ENCODE measurements around the gene UFC1. TPM values are rescaled to one million over a fixed set of nuclear protein-coding genes. Genes with fewer than 3 reads are reported as not detected.

UFC1 gene
- total RNA-seq, 1 donor from 2014 or later = 91.8 TPM

- Mint-ChIP-seq H3K4me1 (ENCODE audit: low read depth) (peaks cover 44% of the 10 kb centered on the region), H3K9me3 (no peaks in the 10 kb centered on the region), H3K27me3 (ENCODE audit: low read depth) (no peaks in the 10 kb centered on the region), H3K27ac (peak overlapping the region; percentile 97), H3K36me3 (ENCODE audit: low read depth) (peaks cover 51% of the 10 kb centered on the region), H3K4me3 (ENCODE audit: low read depth) (peak overlapping the region; percentile 99)
- intact Hi-C loops (cut with micrococcal nuclease) = loop anchor here (1.0 to 2.0 kb wide), 2 partner anchors 10 to 44 kb away; partner anchors contain the start of genes DEDD and PPOX
- no peak for DNase-seq (ENCODE audit: low spot score)
These were observed 22.8 kb downstream of the UFC1 start for GRCh38 chr1:161176468-161177111.

GRCh38 chr1:161177112-161177935 is 23.5 kb downstream of the UFC1 start, which contains the start of gene B4GALT3:
Gene B4GALT3, minus strand, starts transcription at chr1:161177507. Its CDS starts 1,447 bp downstream, at chr1:161176060.
- H3K27me3 Mint-ChIP-seq (ENCODE audit: low read depth) = no peaks in the 10 kb centered on the region
- intact Hi-C loops (cut with micrococcal nuclease) = loop anchor here (1.0 to 2.0 kb wide), 2 partner anchors 11 to 45 kb away; partner anchors contain the start of genes DEDD and PPOX
- DNase-seq (ENCODE audit: low spot score) = peak; percentile 92
- H3K36me3 Mint-ChIP-seq (ENCODE audit: low read depth) = peaks cover 44% of the 10 kb centered on the region
- peak within 1 kb of the TSS; percentile 99 for H3K4me3 Mint-ChIP-seq (ENCODE audit: low read depth)
- H3K9me3 Mint-ChIP-seq = no peaks in the 10 kb centered on the region
- peaks cover 48% of the 10 kb centered on the region for H3K4me1 Mint-ChIP-seq (ENCODE audit: low read depth)
- H3K27ac Mint-ChIP-seq = peak within 1 kb of the TSS; percentile 97

- Mint-ChIP-seq H3K9me3 (no peaks in the 10 kb centered on the region), H3K27ac (peak overlapping the region; percentile 97)
These were observed 24.1 kb downstream of the UFC1 start for GRCh38 chr1:161177936-161178244.

GRCh38 chr1:161179698-161180097 is 25.9 kb downstream of the UFC1 start:
- H3K36me3 Mint-ChIP-seq (ENCODE audit: low read depth) = peaks cover 23% of the 10 kb centered on the region
- intact Hi-C loops (cut with micrococcal nuclease) = loop anchor here (1.0 kb wide), 1 partner anchor 46 kb away; no protein-coding TSS in a partner anchor
- no peak for DNase-seq (ENCODE audit: low spot score)
- no peaks in the 10 kb centered on the region for H3K27me3 Mint-ChIP-seq (ENCODE audit: low read depth)
- H3K27ac Mint-ChIP-seq = peak overlapping the region; percentile 23
- H3K9me3 Mint-ChIP-seq = no peaks in the 10 kb centered on the region
- H3K4me3 Mint-ChIP-seq (ENCODE audit: low read depth) = no peak overlapping the region
- H3K4me1 Mint-ChIP-seq (ENCODE audit: low read depth) = peaks cover 60% of the 10 kb centered on the region

More at GRCh38 chr1:161177936-161178244, 24.1 kb downstream of the UFC1 start:
- Mint-ChIP-seq H3K4me3 (ENCODE audit: low read depth) (peak overlapping the region; percentile 99), H3K36me3 (ENCODE audit: low read depth) (peaks cover 39% of the 10 kb centered on the region), H3K4me1 (ENCODE audit: low read depth) (peaks cover 48% of the 10 kb centered on the region), H3K27me3 (ENCODE audit: low read depth) (no peaks in the 10 kb centered on the region)
- intact Hi-C loops (cut with micrococcal nuclease) = loop anchor here (1.0 to 2.0 kb wide), 2 partner anchors 12 to 45 kb away; partner anchors contain the start of genes DEDD and PPOX
- no peak for DNase-seq (ENCODE audit: low spot score)

GRCh38 chr1:161180639-161181038 is 26.9 kb downstream of the UFC1 start:
- no peak overlapping the region for H3K4me3 Mint-ChIP-seq (ENCODE audit: low read depth)
- no peaks in the 10 kb centered on the region for H3K27me3 Mint-ChIP-seq (ENCODE audit: low read depth)
- peaks cover 13% of the 10 kb centered on the region for H3K36me3 Mint-ChIP-seq (ENCODE audit: low read depth)
- peaks cover 62% of the 10 kb centered on the region for H3K4me1 Mint-ChIP-seq (ENCODE audit: low read depth)
- DNase-seq (ENCODE audit: low spot score) = no peak
- no peaks in the 10 kb centered on the region for H3K9me3 Mint-ChIP-seq
- intact Hi-C loops (cut with micrococcal nuclease) = loop anchor here (1.0 kb wide), 1 partner anchor 45 kb away; no protein-coding TSS in a partner anchor
- peak overlapping the region; percentile 75 for H3K27ac Mint-ChIP-seq

- peak; percentile 62 for DNase-seq (ENCODE audit: low spot score)
- Mint-ChIP-seq H3K27me3 (ENCODE audit: low read depth) (no peaks in the 10 kb centered on the region), H3K36me3 (ENCODE audit: low read depth) (peaks cover 1% of the 10 kb centered on the region), H3K4me3 (ENCODE audit: low read depth) (peak overlapping the region; percentile 61), H3K9me3 (no peaks in the 10 kb centered on the region), H3K27ac (peak overlapping the region; percentile 99), H3K4me1 (ENCODE audit: low read depth) (peaks cover 64% of the 10 kb centered on the region)
- intact Hi-C loops (cut with micrococcal nuclease) = no loop called here
These were observed 28.4 kb downstream of the UFC1 start for GRCh38 chr1:161182214-161182613.

- Mint-ChIP-seq H3K4me3 (ENCODE audit: low read depth) (peak overlapping the region; percentile 67), H3K9me3 (no peaks in the 10 kb centered on the region), H3K27me3 (ENCODE audit: low read depth) (no peaks in the 10 kb centered on the region), H3K4me1 (ENCODE audit: low read depth) (peaks cover 55% of the 10 kb centered on the region), H3K27ac (peak overlapping the region; percentile 98), H3K36me3 (ENCODE audit: low read depth) (no peaks in the 10 kb centered on the region)
- peak; percentile 78 for DNase-seq (ENCODE audit: low spot score)
- intact Hi-C loops (cut with micrococcal nuclease) = loop anchor here (1.0 to 2.0 kb wide), 2 partner anchors 17 to 40 kb away; partner anchors contain the start of gene NDUFS2
These were observed 31.5 kb downstream of the UFC1 start for GRCh38 chr1:161185282-161185682.

- DNase-seq (ENCODE audit: low spot score) = no peak
- Mint-ChIP-seq H3K4me3 (ENCODE audit: low read depth) (peak overlapping the region; percentile 67), H3K9me3 (no peaks in the 10 kb centered on the region), H3K4me1 (ENCODE audit: low read depth) (peaks cover 49% of the 10 kb centered on the region), H3K36me3 (ENCODE audit: low read depth) (no peaks in the 10 kb centered on the region), H3K27me3 (ENCODE audit: low read depth) (no peaks in the 10 kb centered on the region), H3K27ac (peak overlapping the region; percentile 98)
- intact Hi-C loops (cut with micrococcal nuclease) = loop anchor here (1.0 to 2.0 kb wide), 2 partner anchors 16 to 39 kb away; partner anchors contain the start of gene NDUFS2
These were observed 32.0 kb downstream of the UFC1 start for GRCh38 chr1:161185732-161186311.

GRCh38 chr1:161187311-161187710 is 33.5 kb downstream of the UFC1 start:
- no peaks in the 10 kb centered on the region for H3K9me3 Mint-ChIP-seq
- H3K4me3 Mint-ChIP-seq (ENCODE audit: low read depth) = no peak overlapping the region
- intact Hi-C loops (cut with micrococcal nuclease) = no loop called here
- H3K36me3 Mint-ChIP-seq (ENCODE audit: low read depth) = no peaks in the 10 kb centered on the region
- H3K27ac Mint-ChIP-seq = peak overlapping the region; percentile 31
- DNase-seq (ENCODE audit: low spot score) = no peak
- H3K27me3 Mint-ChIP-seq (ENCODE audit: low read depth) = no peaks in the 10 kb centered on the region
- H3K4me1 Mint-ChIP-seq (ENCODE audit: low read depth) = peaks cover 44% of the 10 kb centered on the region

GRCh38 chr1:161188381-161188780 is 34.6 kb downstream of the UFC1 start:
- H3K36me3 Mint-ChIP-seq (ENCODE audit: low read depth) = no peaks in the 10 kb centered on the region
- H3K4me3 Mint-ChIP-seq (ENCODE audit: low read depth) = no peak overlapping the region
- intact Hi-C loops (cut with micrococcal nuclease) = no loop called here
- no peaks in the 10 kb centered on the region for H3K27me3 Mint-ChIP-seq (ENCODE audit: low read depth)
- DNase-seq (ENCODE audit: low spot score) = no peak
- H3K4me1 Mint-ChIP-seq (ENCODE audit: low read depth) = peaks cover 43% of the 10 kb centered on the region
- no peaks in the 10 kb centered on the region for H3K9me3 Mint-ChIP-seq
- H3K27ac Mint-ChIP-seq = no peak overlapping the region

GRCh38 chr1:161189036-161189435 is 35.3 kb downstream of the UFC1 start:
- Mint-ChIP-seq H3K36me3 (ENCODE audit: low read depth) (no peaks in the 10 kb centered on the region), H3K27ac (no peak overlapping the region), H3K4me1 (ENCODE audit: low read depth) (peaks cover 39% of the 10 kb centered on the region)

GRCh38 chr1:161190962-161191521 is 37.3 kb downstream of the UFC1 start:
- Mint-ChIP-seq H3K4me3 (ENCODE audit: low read depth) (no peak overlapping the region), H3K27me3 (ENCODE audit: low read depth) (no peaks in the 10 kb centered on the region), H3K36me3 (ENCODE audit: low read depth) (no peaks in the 10 kb centered on the region), H3K27ac (no peak overlapping the region), H3K4me1 (ENCODE audit: low read depth) (peaks cover 26% of the 10 kb centered on the region), H3K9me3 (no peaks in the 10 kb centered on the region)
- no peak for DNase-seq (ENCODE audit: low spot score)
- intact Hi-C loops (cut with micrococcal nuclease) = loop anchor here (5.0 kb wide), 1 partner anchor 191 kb away; no protein-coding TSS in a partner anchor

More at GRCh38 chr1:161189036-161189435, 35.3 kb downstream of the UFC1 start:
- Mint-ChIP-seq H3K27me3 (ENCODE audit: low read depth) (no peaks in the 10 kb centered on the region), H3K9me3 (no peaks in the 10 kb centered on the region), H3K4me3 (ENCODE audit: low read depth) (no peak overlapping the region)
- DNase-seq (ENCODE audit: low spot score) = no peak
- intact Hi-C loops (cut with micrococcal nuclease) = no loop called here

Data from activated T-helper 2 cell treated with anti-CD3 and anti-CD28 coated beads, Interferon-gamma antibody, Interleukin-2, Interleukin-4, amounts not matched to agents 10 μg/mL and 5 μg/mL and 100 μg/mL, durations not matched to agents 14 hours and 24 hours and 36 hours (primary cell).